Measurements from ENCODE around the gene AFM.

Gene AFM

DNA sequence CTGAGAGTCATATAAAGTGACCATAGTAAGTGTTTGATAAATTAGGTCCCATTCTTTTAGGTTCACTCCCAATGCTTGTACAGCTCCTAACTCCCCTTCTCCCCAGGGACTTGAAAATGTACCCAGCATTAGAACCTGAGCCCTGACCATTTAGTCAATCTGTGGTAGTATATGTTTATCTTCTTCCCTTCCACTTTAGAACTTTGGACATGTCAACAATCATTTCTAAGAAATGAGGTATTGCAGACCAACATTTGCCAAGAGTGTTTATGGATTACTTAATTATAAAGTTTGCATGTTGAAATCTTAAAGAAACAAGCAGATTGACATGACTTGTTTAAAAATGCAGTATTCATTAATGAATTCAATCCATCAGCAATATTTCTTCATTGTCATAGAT lies 26.0 kb downstream of the AFM start:
- TF ChIP-seq, protein P1, sequence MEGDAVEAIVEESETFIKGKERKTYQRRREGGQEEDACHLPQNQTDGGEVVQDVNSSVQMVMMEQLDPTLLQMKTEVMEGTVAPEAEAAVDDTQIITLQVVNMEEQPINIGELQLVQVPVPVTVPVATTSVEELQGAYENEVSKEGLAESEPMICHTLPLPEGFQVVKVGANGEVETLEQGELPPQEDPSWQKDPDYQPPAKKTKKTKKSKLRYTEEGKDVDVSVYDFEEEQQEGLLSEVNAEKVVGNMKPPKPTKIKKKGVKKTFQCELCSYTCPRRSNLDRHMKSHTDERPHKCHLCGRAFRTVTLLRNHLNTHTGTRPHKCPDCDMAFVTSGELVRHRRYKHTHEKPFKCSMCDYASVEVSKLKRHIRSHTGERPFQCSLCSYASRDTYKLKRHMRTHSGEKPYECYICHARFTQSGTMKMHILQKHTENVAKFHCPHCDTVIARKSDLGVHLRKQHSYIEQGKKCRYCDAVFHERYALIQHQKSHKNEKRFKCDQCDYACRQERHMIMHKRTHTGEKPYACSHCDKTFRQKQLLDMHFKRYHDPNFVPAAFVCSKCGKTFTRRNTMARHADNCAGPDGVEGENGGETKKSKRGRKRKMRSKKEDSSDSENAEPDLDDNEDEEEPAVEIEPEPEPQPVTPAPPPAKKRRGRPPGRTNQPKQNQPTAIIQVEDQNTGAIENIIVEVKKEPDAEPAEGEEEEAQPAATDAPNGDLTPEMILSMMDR (IDR thresholded peaks at IDR 0.05): no peak
- Histone ChIP-seq H3K4me1 (ENCODE audit: control insufficient read depth in 1 of 2, insufficient read depth in 1 of 2, low read depth in 1 of 2, low read length in 1 of 2) (no peaks in the 10 kb centered on the region), H3K27ac (no peak overlapping the region), H3K4me3 (ENCODE audit: low read depth in 1 of 2, low read length in 1 of 2) (no peak overlapping the region), H3K36me3 (no peaks in the 10 kb centered on the region), H3K27me3 (no peaks in the 10 kb centered on the region), H3K9me3 (no peaks in the 10 kb centered on the region)

DNA sequence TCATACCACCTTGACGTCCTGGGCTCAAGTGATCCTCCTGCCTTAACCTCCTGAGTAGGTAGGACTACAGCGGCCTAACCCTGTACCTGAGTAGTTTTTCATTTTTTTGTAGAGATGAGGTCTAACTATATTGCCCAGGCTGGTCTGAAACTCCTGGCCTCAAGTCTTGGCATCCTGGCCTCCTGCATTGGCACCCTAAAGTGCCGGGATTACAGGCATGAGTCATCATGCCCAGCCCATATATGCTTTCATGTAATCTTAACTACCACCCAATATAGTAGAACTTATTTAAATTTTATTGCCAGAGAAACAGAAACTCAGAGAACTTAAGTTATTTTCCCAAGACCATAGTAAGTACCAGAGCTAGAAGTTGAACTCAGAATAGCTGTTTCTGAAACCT lies 27.1 kb downstream of the AFM start:
- TF ChIP-seq, protein P1 (IDR thresholded peaks at IDR 0.05): no peak
- Histone ChIP-seq H3K9me3 (no peaks in the 10 kb centered on the region), H3K27me3 (no peaks in the 10 kb centered on the region), H3K27ac (no peak overlapping the region), H3K4me1 (ENCODE audit: control insufficient read depth in 1 of 2, insufficient read depth in 1 of 2, low read depth in 1 of 2, low read length in 1 of 2) (no peaks in the 10 kb centered on the region), H3K36me3 (no peaks in the 10 kb centered on the region), H3K4me3 (ENCODE audit: low read depth in 1 of 2, low read length in 1 of 2) (no peak overlapping the region)

DNA sequence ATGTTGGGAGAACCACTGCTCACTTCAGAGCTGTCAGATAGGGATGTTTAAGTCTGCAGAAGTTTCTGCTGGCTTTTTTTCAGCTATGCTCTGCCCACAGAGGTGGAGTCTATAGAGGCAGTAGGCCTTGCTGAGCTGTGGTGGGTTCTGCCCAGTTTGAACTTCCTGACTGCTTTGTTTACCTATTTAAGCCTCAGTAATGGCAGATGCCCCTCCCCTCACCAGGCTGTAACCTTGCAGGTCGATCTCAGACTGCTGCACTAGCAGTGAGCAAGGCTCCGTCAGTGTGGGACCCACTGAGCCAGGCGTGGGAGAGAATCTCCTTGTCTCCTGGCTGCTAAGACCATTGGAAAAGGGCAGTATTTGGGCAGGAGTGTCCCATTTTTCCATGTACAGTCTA lies 36.8 kb downstream of the AFM start:
- TF ChIP-seq, protein P1 (IDR thresholded peaks at IDR 0.05): no peak
- H3K4me3 ChIP-seq (ENCODE audit: low read depth in 1 of 2, low read length in 1 of 2): no peak overlapping the region
- no peaks in the 10 kb centered on the region for H3K36me3 ChIP-seq
- no peaks in the 10 kb centered on the region for H3K9me3 ChIP-seq
- no peaks in the 10 kb centered on the region for H3K27me3 ChIP-seq
- H3K4me1 ChIP-seq (ENCODE audit: control insufficient read depth in 1 of 2, insufficient read depth in 1 of 2, low read depth in 1 of 2, low read length in 1 of 2): no peaks in the 10 kb centered on the region
- no peak overlapping the region for H3K27ac ChIP-seq

DNA sequence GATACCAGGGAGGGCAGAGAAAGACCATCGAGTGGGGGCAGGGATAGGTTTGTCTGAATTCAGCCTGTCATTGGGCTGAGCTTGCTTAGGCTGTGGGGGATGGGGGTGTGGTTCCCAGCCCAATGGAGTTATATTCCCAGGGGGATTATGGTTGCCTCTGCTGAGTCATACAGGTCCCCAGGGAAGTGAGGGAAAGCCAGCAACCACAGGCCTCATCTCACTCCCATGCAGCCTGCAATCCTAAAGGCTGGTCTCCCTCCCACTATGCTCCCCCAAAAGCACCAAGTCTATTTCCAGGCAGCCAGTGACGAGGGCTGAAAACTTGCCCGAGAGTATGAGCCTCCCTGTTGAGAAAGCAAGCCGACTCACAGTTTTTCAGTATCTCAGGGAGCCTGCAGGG lies 39.3 kb downstream of the AFM start:
- Histone ChIP-seq H3K36me3 (no peaks in the 10 kb centered on the region), H3K27ac (no peak overlapping the region), H3K4me1 (ENCODE audit: control insufficient read depth in 1 of 2, insufficient read depth in 1 of 2, low read depth in 1 of 2, low read length in 1 of 2) (no peaks in the 10 kb centered on the region), H3K4me3 (ENCODE audit: low read depth in 1 of 2, low read length in 1 of 2) (no peak overlapping the region), H3K9me3 (no peaks in the 10 kb centered on the region), H3K27me3 (no peaks in the 10 kb centered on the region)
- TF ChIP-seq, protein P1 (IDR thresholded peaks at IDR 0.05): no peak

DNA sequence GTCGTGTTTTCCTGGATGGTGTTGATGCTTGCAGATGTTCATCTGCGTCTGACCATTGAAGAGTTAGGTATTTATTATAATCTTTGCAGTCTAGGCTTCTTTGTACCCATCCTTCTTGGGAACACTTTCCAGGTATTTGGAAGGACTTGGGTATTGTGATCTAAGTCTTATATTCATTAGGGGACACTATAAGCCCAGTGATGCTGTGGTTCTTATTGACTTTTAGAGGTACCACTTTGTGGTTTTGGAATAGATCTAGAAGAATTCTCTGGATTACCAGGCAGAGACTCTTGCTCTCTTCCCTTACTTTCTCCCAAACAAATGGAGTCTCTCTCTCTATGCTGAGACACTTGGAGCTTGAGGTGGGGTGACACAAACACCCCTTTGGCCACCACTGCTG lies 41.6 kb downstream of the AFM start:
- no peaks in the 10 kb centered on the region for H3K36me3 ChIP-seq
- H3K27me3 ChIP-seq: no peaks in the 10 kb centered on the region
- H3K4me1 ChIP-seq (ENCODE audit: control insufficient read depth in 1 of 2, insufficient read depth in 1 of 2, low read depth in 1 of 2, low read length in 1 of 2): no peaks in the 10 kb centered on the region
- no peaks in the 10 kb centered on the region for H3K9me3 ChIP-seq
- H3K27ac ChIP-seq: no peak overlapping the region
- TF ChIP-seq, protein P1 (IDR thresholded peaks at IDR 0.05): no peak
- no peak overlapping the region for H3K4me3 ChIP-seq (ENCODE audit: low read depth in 1 of 2, low read length in 1 of 2)

DNA sequence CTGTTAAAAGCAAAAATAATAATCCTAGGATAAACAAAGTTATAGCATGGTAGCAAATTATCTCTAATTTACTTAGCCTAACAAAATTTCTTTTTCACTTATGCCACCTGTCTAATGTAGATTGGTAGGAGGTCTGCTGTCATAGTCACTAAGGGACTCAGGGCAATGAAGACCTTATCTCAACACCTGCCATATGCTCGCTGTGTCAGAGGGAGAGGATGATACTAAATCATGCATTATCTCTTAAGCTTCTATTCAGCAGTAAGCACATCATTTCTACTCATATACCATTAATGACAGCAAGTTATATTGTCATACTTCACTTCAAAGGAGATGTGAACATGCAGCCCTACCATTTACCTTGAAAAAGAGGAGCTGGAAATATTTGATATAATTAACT lies 44.1 kb downstream of the AFM start:
- H3K36me3 ChIP-seq: no peaks in the 10 kb centered on the region
- H3K4me3 ChIP-seq (ENCODE audit: low read depth in 1 of 2, low read length in 1 of 2): no peak overlapping the region
- H3K9me3 ChIP-seq: no peaks in the 10 kb centered on the region
- H3K4me1 ChIP-seq (ENCODE audit: control insufficient read depth in 1 of 2, insufficient read depth in 1 of 2, low read depth in 1 of 2, low read length in 1 of 2): no peaks in the 10 kb centered on the region
- TF ChIP-seq, protein P1 (IDR thresholded peaks at IDR 0.05): no peak
- H3K27ac ChIP-seq: no peak overlapping the region
- no peaks in the 10 kb centered on the region for H3K27me3 ChIP-seq
